CD4-positive, alpha-beta T cell treated with Interleukin-6 for 4 hours (primary cell): Measurements from ENCODE around the gene PHF1.
"Not testable (repeated sequence)": the region's sequence is repeated elsewhere in the genome, so short reads cannot be mapped to it uniquely, and the experiment has no call there.

Experiments used
- DNase-seq: peaks from one replicate; pipeline ENCODE4 v3.0.0-alpha.2; 2020; ENCODE audit warnings: mixed read lengths

The PHF1 gene

DNA sequence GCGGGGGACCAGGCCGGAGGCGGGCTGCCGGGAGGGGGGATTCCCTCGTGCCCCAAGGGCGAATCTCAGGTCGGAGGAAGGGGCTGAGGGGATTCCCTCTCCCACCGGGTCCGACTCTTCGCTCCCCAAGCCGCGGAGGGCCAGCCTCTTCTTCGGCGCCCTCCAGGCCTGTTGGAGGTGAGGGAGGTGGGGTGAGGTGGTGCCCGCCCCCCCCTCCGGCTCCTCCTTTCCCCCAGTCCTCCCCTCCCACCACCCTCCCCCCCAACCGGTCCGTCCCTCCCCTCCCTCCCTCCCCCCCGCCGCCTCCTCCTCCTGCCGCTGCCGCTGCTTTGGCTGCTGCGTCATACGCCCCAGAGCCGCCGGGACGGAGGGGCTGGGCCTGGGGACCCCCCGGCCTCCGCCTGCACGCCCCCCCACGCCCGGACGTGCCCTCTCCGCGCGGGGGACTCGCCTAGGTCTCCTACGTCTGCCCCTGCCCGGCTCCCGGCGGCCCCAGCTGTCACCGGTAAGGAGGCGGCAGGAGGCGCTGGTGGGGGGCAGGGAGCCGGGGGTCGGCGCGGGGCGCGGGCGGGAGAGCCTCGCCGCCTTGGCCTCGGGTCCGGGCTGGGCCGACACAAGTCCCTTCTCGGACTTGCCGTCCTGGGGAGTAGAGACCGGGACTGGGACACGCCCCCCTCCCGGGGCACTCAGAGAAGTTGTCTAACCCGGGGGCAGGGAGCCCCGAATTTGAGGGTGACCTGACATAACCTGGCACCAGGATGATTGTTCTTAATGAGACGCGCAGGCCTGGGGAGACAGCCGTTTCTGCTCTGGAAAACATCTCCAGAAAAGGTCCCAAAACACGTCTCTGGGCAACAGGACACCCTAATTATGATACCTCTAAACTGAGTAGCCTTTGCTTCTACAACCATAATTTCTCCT lies at the start of gene PHF1:
PHF1 (plus strand) TSS at position 304 of the 921 bp plus-strand sequence. CDS start 1,250 bp downstream, outside the sequence.
- DNase-seq: peak; percentile 87

GRCh38 chr6:33363486-33363885 lies 47.3 kb upstream of the PHF1 start:
- DNase-seq: not testable (repeated sequence)

DNA sequence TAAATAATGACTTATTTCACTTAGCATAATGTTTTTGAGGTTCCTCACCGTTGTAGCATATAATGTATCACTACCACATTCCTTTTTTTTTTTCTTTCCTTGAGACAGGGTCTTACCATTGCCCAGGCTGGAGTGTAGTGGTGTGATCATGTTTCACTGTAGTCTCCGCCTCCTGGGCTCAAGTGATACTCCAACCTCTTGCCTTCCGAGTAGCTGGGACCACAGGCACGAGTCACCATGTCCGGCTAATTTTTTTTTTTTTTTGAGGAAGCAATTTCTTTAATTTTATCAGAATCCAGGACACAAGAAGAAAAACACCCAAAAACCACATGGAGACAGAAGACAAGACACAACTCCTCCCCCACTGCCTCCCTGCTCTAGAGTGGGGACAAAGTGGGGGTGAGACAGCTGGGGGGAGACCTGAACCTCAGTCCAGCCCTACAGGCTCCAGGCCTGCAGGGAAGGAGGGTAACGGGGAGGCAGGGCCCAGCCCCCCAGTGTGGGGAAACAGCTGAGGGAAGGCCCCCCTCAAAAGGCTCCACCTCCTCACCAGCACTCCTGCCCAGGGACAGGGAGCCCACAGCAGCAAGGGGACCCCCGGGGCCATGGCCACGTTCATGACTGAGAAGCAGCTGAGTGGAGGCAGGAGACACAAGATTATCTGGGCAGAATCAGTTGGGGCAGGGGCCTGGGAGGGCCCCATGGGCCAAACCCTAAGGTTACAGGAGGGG lies 46.2 kb upstream of the PHF1 start:
- not testable (repeated sequence) for DNase-seq

GRCh38 chr6:33365206-33365971 lies 45.4 kb upstream of the PHF1 start:
- not testable (repeated sequence) for DNase-seq

- no peak for DNase-seq
Observed at GRCh38 chr6:33367009-33367714, 43.7 kb upstream of the PHF1 start.

DNA sequence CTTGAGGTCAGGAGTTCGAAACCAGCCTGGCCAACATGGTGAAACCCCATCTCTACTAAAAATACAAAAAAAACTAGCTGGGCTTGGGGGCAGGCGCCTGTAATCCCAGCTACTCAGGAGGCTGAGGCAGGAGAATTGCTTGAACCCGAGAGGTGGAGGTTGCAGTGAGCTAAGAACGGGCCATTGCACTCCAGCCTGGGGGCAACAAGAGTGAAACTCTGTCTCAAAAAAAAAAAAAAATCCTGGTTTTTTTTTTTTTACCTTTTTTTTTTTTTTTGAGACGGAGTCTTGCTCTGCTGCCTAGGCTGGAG lies 43.1 kb upstream of the PHF1 start:
- not testable (repeated sequence) for DNase-seq

DNA sequence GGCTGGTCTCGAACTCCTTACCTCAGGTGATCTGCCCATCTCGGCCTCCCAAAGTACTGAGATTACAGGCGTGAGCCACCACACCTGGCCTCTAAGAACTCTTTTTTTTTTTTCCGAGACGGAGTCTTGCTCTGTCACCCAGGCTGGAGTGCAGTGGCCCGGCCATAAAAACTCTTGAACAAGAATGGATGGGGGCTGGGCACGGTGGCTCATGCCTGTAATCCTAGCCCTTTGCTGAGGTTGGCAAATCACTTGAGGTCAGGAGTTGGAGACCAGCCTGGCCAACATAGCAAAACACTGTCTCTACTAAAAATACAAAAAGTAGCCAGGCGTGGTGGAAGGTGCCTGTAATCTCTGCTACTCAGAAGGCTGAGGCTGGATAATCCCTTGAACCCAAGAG lies 38.9 kb upstream of the PHF1 start:
- DNase-seq: not testable (repeated sequence)

DNA sequence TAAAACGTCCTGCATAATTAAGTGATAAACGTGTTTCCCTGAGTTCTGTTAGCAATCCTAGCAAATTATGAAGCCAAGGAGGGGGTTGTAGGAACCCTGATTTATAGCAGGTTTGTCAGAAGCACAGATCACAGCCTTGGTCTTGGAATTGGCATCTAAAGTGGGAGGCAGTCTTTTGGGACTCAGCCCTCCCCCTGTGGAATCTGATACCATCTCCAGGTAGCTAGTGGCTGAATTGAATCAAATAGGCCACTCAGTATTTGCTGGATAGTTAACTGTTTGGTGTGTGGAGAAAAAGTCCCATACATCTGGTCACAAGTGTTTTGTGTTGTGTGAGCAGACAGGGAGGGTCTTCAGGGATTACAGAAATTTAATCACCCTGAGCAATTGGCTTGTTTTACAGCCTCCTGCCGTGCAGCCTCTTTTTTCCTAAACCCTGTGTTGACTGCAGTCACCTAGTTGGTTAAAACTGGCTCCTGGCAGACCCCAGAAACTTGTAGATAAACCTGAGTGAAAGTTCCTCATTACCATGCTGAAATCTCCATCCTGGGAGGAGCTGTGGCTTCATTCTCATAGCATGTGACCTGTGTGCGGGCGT lies 38.2 kb upstream of the PHF1 start:
- no peak for DNase-seq

- no peak for DNase-seq
Observed at GRCh38 chr6:33373960-33374910, 36.6 kb upstream of the PHF1 start.

DNA sequence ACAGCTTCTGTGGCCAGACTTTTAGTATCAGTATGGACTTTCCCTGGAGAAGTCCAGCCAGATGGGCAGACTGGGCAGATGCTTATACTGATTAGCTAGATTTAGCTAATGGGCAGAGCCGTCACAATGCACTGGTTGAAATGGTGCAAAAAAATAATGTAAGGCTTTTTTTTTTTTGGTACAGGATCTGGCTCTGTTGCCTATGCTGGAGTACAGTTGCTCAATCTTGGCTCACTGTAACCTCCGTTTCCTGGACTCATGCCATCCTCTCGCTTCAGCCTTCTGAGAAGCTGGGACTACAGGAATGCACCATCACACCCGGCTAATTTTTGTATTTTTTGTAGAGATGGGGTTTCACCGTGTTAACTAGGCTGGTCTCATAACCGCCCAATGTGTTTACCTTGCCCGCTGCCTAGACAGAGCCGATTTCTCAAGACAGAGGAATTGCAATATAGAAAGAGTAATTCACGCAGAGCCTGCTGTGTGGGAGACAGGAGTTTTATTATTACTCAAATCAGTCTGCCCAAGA lies 35.6 kb upstream of the PHF1 start:
- no peak for DNase-seq

DNA sequence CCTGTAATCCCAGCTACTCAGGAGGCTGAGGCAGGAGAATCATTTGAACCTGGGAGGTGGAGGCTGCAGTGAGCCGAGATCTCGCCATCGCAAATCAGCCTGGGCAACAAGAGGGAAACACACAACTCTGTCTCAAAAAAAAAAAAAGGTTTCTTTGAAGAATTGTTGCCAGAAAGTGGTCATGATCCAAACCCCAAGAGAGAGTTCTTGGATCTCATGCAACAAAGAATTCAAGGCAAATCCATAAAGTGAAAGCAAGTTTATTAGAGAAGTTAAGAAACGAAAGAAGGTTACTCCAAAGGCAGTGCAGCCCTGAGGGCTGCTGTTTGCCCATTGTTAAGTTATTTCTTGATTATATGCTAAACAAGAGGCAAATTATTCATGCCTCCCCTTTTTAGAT lies 33.6 kb upstream of the PHF1 start:
- DNase-seq: no peak

GRCh38 chr6:33379184-33379583 lies 31.6 kb upstream of the PHF1 start:
- not testable (repeated sequence) for DNase-seq

DNA sequence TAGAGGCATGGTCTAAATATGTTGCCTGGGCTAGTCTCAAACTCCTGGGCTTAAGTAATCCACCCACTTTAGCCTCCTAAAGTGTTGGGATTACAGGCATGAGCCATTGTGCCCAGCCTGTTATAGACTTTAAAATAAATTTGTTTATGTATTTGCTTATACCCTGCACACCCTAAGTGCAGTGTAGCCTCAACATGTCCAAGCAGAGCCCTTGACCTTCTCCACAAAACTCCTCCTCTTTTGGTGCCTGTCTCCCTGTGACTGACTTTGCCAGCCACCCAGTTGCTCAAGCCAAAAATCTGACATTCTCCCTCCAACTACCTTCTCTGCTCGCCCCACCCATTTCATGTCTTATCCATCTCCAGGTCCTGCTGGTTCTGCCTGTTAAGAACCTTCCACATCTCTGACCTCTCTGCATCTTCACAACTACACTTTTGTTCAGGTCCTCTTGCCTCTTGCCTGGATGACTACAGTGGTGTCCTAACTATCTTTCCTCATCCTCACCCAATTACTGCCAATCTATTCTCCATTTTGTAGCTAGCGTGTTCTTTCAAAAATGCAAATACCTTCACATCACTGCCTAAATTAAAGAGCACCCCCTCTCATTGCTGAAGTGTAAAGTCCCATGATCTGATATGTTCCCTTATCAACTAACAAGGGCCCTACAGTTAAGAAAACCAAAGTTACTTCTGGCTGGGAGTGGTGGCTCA lies 30.4 kb upstream of the PHF1 start:
- no peak for DNase-seq

GRCh38 chr6:33383427-33384185 lies 27.2 kb upstream of the PHF1 start:
- DNase-seq: no peak

- no peak for DNase-seq
Observed at GRCh38 chr6:33384581-33385020, 26.2 kb upstream of the PHF1 start.

- no peak for DNase-seq
Observed at GRCh38 chr6:33390173-33390572, 20.6 kb upstream of the PHF1 start.

DNA sequence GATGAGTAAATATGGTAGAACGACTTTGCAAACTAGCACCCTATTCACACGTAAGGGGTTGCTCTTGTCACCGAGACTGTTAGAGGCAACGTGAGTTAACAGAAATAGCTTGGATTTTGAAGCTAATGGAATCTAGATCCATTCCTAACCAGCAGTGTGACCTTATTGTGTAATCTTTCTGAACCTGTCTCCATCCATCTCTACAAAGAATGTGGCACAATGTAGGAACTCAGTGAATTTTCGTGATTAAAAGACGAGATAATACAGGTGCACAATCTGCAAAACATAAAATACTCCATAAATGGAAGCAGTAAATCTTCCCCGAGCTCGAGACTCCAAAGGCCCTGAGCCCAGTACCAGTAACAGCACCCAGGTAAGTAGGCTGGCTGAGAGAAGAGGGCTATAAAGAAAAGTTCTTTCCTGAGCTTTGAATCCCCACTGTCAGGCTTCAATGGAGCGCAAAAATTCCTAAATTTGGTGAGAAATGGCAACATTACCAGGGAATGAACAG lies 20.0 kb upstream of the PHF1 start:
- DNase-seq: no peak

GRCh38 chr6:33391278-33391921 lies 19.4 kb upstream of the PHF1 start, which contains the start of gene KIFC1:
Gene KIFC1, plus strand, starts transcription at chr6:33391823. Its CDS starts 163 bp downstream, at chr6:33391986.
- peak; percentile 99 for DNase-seq
